Peyer's patch (tissue), 4 donors: ENCODE data around the gene GSTT2. TPM values are rescaled to one million over a fixed set of nuclear protein-coding genes. Genes with fewer than 3 reads are reported as not detected.
"Not testable (repeated sequence)": the region's sequence is repeated elsewhere in the genome, so short reads cannot be mapped to it uniquely, and the experiment has no call there.

Experiments
- DNase-seq, 3 donors: peaks; one replicate each; pipeline ENCODE4 v3.0.0-alpha.2; 2017 to 2019
- H3K27ac ChIP-seq, 4 donors: fragments of 200-600 bp; sonication (generic); one replicate each; pipeline ENCODE4 v1.5.1; 2016 to 2019
- H3K27me3 ChIP-seq, 2 donors: fragments of 200-600 bp; sonication (generic); one replicate each; pipeline ENCODE4 v1.5.1; 2019
- H3K36me3 ChIP-seq, 3 donors: fragments of 200-600 bp; sonication (generic); one replicate each; pipeline ENCODE4 v1.5.1; 2016 to 2019
- H3K4me1 ChIP-seq, 4 donors: fragments of 200-600 bp; sonication (generic); one replicate each; pipeline ENCODE4 v1.5.1; 2016 to 2019
- H3K4me3 ChIP-seq, 4 donors: fragments of 200-600 bp; sonication (generic); 1 replicate in 3 of 4; 2 replicates in 1 of 4; pipeline ENCODE4 v1.5.1; 2016 to 2019; ENCODE audit warnings: mild to moderate bottlenecking in 1 of 4
- H3K9me3 ChIP-seq, 4 donors: fragments of 200-600 bp; sonication (generic); one replicate each; pipeline ENCODE4 v1.5.1; 2016 to 2019; ENCODE audit warnings: mild to moderate bottlenecking in 1 of 4
- POLR2A ChIP-seq, 2 donors: fragments of 450-650 bp; IDR thresholded peaks; one replicate each; pipeline ENCODE4 v1.5.1; 2017; ENCODE audit warnings: antibody characterized with exemption in 2 of 2, mild to moderate bottlenecking in 2 of 2, moderate library complexity in 2 of 2
- total RNA-seq, 4 donors: library from RNA; depleted of rRNA; stranded (reverse); fragments of >200 nt; gene quantifications; one replicate each; pipeline ENCODE4 v1.1.0, GENCODE V29; 2016
- TF ChIP-seq, protein P1 (sequence below), 6 experiments: fragments of 450-650 bp in 4 of 6; fragments of 200-600 bp in 2 of 6; sonication (generic) in 1 of 6; IDR thresholded peaks; one replicate each; pipeline ENCODE4 v1.5.1; 2017 to 2019; ENCODE audit warnings: antibody characterized with exemption in 6 of 6, mild to moderate bottlenecking in 3 of 6, moderate library complexity in 1 of 6

Gene GSTT2
- total RNA-seq, 4 donors from 2014 or later: not detected

GRCh38 chr22:23956301-23956900 is 23.5 kb upstream of the GSTT2 start:
- H3K27me3 ChIP-seq, H3K27ac ChIP-seq, H3K4me1 ChIP-seq, H3K9me3 ChIP-seq, H3K36me3 ChIP-seq, H3K4me3 ChIP-seq: not testable (repeated sequence)
- peak; percentile 68 to 94 (median 82) for DNase-seq
- TF ChIP-seq, protein P1, sequence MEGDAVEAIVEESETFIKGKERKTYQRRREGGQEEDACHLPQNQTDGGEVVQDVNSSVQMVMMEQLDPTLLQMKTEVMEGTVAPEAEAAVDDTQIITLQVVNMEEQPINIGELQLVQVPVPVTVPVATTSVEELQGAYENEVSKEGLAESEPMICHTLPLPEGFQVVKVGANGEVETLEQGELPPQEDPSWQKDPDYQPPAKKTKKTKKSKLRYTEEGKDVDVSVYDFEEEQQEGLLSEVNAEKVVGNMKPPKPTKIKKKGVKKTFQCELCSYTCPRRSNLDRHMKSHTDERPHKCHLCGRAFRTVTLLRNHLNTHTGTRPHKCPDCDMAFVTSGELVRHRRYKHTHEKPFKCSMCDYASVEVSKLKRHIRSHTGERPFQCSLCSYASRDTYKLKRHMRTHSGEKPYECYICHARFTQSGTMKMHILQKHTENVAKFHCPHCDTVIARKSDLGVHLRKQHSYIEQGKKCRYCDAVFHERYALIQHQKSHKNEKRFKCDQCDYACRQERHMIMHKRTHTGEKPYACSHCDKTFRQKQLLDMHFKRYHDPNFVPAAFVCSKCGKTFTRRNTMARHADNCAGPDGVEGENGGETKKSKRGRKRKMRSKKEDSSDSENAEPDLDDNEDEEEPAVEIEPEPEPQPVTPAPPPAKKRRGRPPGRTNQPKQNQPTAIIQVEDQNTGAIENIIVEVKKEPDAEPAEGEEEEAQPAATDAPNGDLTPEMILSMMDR (IDR thresholded peaks at IDR 0.05): peak; percentile 72 to 94 (median 90)

DNA sequence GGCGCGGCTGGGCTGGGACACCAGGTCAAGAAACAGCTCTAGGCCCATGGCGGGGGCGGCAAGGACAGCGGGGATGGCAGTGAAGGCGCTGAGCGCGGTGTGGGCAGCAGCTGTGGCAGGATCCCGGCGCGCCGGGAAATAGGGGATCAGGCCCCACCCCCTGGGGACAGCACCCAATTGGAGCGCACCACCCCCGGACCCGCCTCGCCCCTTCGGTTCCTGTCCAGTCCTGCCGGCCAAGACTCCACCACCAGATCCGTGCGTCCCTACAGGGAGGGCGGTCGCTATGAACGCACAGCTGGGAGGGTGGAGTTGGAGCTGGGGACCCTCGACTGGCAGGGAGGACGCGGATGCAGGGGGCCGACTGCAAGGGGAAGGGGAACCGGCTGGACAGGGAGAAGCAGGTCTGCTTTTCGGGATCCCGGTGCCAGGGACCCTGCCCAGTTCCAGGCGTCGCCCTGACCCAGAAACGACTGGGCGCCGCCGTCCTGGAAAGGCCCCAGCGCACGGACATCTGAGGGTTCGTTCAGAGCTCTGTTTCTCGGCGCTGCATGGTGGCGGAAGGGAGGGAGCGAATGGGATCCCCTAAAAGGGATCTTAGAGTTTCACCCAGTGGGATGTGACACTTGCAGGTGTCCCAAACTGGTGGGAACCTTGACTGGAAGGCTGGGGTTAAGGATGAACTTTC is 18.7 kb upstream of the GSTT2 start, which contains the start of gene GSTT2B:
Gene GSTT2B, minus strand, starts transcription at position 112 of the 688 bp plus-strand sequence. Its CDS starts 64 bp downstream, at position 48.
- H3K4me3 ChIP-seq: peak within 1 kb of the TSS in 1 of 4 donors; percentile 26
- not testable (repeated sequence) for H3K9me3 ChIP-seq, H3K36me3 ChIP-seq, H3K27ac ChIP-seq, H3K27me3 ChIP-seq, H3K4me1 ChIP-seq, DNase-seq

- not testable (repeated sequence) for H3K4me3 ChIP-seq, DNase-seq, H3K27ac ChIP-seq, H3K9me3 ChIP-seq, H3K4me1 ChIP-seq, H3K27me3 ChIP-seq
- H3K36me3 ChIP-seq: peaks cover 0 to 21% (median 0%) of the 10 kb centered on the region in 3 donors
Observed at GRCh38 chr22:23966094-23966493, 13.8 kb upstream of the GSTT2 start.

GRCh38 chr22:23966568-23966967 is 13.4 kb upstream of the GSTT2 start, which contains the start of gene DDTL:
Gene DDTL (plus strand): TSS chr22:23966888. CDS start chr22:23966915, 27 bp downstream.
- peaks cover 0 to 25% (median 0%) of the 10 kb centered on the region in 3 donors for H3K36me3 ChIP-seq
- not testable (repeated sequence) for H3K4me3 ChIP-seq, H3K27ac ChIP-seq, DNase-seq, H3K4me1 ChIP-seq, H3K27me3 ChIP-seq, H3K9me3 ChIP-seq

- TF ChIP-seq POLR2A (IDR thresholded peaks at IDR 0.05): no peak
- TF ChIP-seq, protein P1 (IDR thresholded peaks at IDR 0.05): no peak
- DNase-seq: peak in 1 of 3 donors; percentile 32
- Histone ChIP-seq H3K9me3 (no peaks in the 10 kb centered on the region), H3K27me3 (no peaks in the 10 kb centered on the region), H3K27ac (no peak overlapping the region), H3K4me3 (no peak overlapping the region), H3K36me3 (peaks cover 0 to 29% (median 0%) of the 10 kb centered on the region in 3 donors), H3K4me1 (peaks cover 0 to 7% (median 0%) of the 10 kb centered on the region in 4 donors)
Observed at GRCh38 chr22:23969071-23969470, 10.9 kb upstream of the GSTT2 start.

GRCh38 chr22:23970201-23970641 is 9.7 kb upstream of the GSTT2 start:
- no peak for DNase-seq
- no peaks in the 10 kb centered on the region for H3K27me3 ChIP-seq
- H3K4me1 ChIP-seq: peaks cover 0 to 7% (median 0%) of the 10 kb centered on the region in 4 donors
- H3K9me3 ChIP-seq: no peaks in the 10 kb centered on the region
- peaks cover 0 to 29% (median 0%) of the 10 kb centered on the region in 3 donors for H3K36me3 ChIP-seq
- no peak overlapping the region for H3K4me3 ChIP-seq
- no peak overlapping the region for H3K27ac ChIP-seq
- no peak for TF ChIP-seq POLR2A (IDR thresholded peaks at IDR 0.05)
- TF ChIP-seq, protein P1 (IDR thresholded peaks at IDR 0.05): no peak

DNA sequence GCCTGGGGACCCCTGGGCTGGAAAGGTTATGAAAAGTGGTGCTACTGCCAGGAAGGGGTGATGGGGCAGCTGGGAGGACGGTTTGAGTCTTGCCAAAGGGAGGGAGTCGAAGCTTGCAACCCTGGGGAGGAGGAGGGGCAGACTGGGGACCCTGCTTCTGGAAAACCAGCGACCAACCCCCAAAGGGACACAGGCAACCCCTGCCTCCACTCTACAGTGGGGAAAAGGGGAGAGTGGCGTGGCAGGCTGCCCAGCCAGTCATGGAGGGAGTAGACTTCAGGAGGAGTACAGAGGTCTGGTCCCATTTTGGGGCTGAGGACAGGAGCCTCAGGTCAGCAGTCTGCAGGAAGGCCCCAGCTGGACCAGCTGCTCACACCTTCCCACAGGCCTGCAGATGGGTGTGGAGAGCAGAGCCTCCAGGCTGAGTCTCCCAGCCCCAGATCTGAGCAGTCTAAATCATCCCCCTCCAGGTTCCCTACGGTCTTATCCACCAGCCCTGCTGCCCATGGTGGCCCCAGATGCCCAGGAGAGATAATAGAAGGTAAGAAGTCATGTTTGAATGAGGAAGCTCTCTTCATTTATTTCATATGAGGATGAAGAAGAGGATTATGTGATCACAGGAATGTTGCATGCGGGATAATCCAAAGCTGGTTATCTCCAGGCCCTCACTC is 9.0 kb upstream of the GSTT2 start:
- no peaks in the 10 kb centered on the region for H3K27me3 ChIP-seq
- H3K4me1 ChIP-seq: peaks cover 0 to 7% (median 0%) of the 10 kb centered on the region in 4 donors
- no peak overlapping the region for H3K4me3 ChIP-seq
- DNase-seq: peak in 2 of 3 donors; percentile 32 to 42
- no peak for TF ChIP-seq POLR2A (IDR thresholded peaks at IDR 0.05)
- TF ChIP-seq, protein P1 (IDR thresholded peaks at IDR 0.05): no peak
- peaks cover 0 to 29% (median 0%) of the 10 kb centered on the region in 3 donors for H3K36me3 ChIP-seq
- no peaks in the 10 kb centered on the region for H3K9me3 ChIP-seq
- H3K27ac ChIP-seq: no peak overlapping the region

GRCh38 chr22:23971927-23972326 is 8.0 kb upstream of the GSTT2 start:
- H3K27me3 ChIP-seq, H3K4me1 ChIP-seq, H3K9me3 ChIP-seq, H3K4me3 ChIP-seq, H3K27ac ChIP-seq, DNase-seq: not testable (repeated sequence)
- peaks cover 0 to 29% (median 0%) of the 10 kb centered on the region in 3 donors for H3K36me3 ChIP-seq

GRCh38 chr22:23974345-23974744 is 5.6 kb upstream of the GSTT2 start, which contains the start of gene DDT:
Gene DDT (minus strand): TSS chr22:23974441. CDS start chr22:23974414, 27 bp downstream.
- peaks cover 0 to 26% (median 0%) of the 10 kb centered on the region in 3 donors for H3K36me3 ChIP-seq
- not testable (repeated sequence) for H3K27me3 ChIP-seq, H3K9me3 ChIP-seq, H3K4me1 ChIP-seq, H3K4me3 ChIP-seq, DNase-seq, H3K27ac ChIP-seq
